ENCODE data around the gene PEX14. TPM values are rescaled to one million over a fixed set of nuclear protein-coding genes. Genes with fewer than 3 reads are reported as not detected.

Gene PEX14
- total RNA-seq, 1 experiment from 2014 or later, result 29.3 TPM

DNA sequence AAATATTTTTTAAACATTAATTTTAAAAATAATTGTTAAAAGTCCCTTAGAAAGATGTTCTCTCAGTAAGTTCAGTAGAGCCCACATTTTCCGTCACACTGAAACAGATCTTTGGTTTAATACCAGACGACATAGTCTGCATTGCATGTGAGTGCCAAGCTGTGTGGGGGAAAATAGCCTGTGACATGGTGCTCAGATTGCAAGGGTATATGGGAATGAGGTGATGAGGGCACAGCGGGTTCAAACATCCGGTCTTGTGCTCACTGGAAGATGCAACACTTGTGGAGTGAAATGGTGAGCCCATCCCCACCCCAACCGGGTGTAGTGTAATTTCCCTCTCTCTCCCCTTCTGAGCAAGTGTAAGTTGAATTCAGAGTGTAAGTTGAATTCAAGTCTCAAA is 114.3 kb downstream of the PEX14 start:
- no peak for TF ChIP-seq CTCF (IDR thresholded peaks at IDR 0.05 in 2 of 3, conservative IDR thresholded peaks at IDR 0.05 in 1 of 3; ENCODE audit: borderline replicate concordance in 1 of 3, insufficient read depth in 1 of 3, low read depth in 2 of 3, low read length in 2 of 3)
- TF ChIP-seq CBX3 (IDR thresholded peaks at IDR 0.05; ENCODE audit: low read depth), result no peak
- TF ChIP-seq ZFX (IDR thresholded peaks at IDR 0.05), result no peak
- TF ChIP-seq SRF (IDR thresholded peaks at IDR 0.05; ENCODE audit: low read depth), result no peak
- no peak for TF ChIP-seq EZH2phosphoT487 (IDR thresholded peaks at IDR 0.05; ENCODE audit: borderline replicate concordance)
- TF ChIP-seq SP1 (IDR thresholded peaks at IDR 0.05; ENCODE audit: low read depth), result no peak
- TF ChIP-seq POLR2A (IDR thresholded peaks at IDR 0.05; ENCODE audit: borderline replicate concordance, extremely low read depth, insufficient read depth, insufficient read length), result no peak
- no peak for TF ChIP-seq JUND (IDR thresholded peaks at IDR 0.05)
- no peak for TF ChIP-seq ELF1 (IDR thresholded peaks at IDR 0.05; ENCODE audit: borderline replicate concordance, low read depth)
- TF ChIP-seq MAX (IDR thresholded peaks at IDR 0.05), result no peak
- TF ChIP-seq ZNF274 (IDR thresholded peaks at IDR 0.05; ENCODE audit: low read depth, low read length), result no peak
- TF ChIP-seq YY1 (IDR thresholded peaks at IDR 0.05; ENCODE audit: extremely low read depth, insufficient replicate concordance, low read depth, low read length), result no peak
- no peak for TF ChIP-seq FOSL1 (IDR thresholded peaks at IDR 0.05; ENCODE audit: low read depth)
- no peak for TF ChIP-seq POLR2AphosphoS5 (IDR thresholded peaks at IDR 0.05; ENCODE audit: low read depth, low read length)
- TF ChIP-seq, protein P1, sequence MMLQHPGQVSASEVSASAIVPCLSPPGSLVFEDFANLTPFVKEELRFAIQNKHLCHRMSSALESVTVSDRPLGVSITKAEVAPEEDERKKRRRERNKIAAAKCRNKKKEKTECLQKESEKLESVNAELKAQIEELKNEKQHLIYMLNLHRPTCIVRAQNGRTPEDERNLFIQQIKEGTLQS (IDR thresholded peaks at IDR 0.05), result no peak
- H3K4me3 ChIP-seq (replicated peaks in 1 of 2; ENCODE audit: low read depth in 1 of 2, low read length in 2 of 2), result no peak overlapping the region
- H3K79me2 ChIP-seq (ENCODE audit: insufficient read depth, low read length), result no peaks in the 10 kb centered on the region
- H3K36me3 ChIP-seq (ENCODE audit: control insufficient read depth in 1 of 2, insufficient read depth in 2 of 2, low read length in 2 of 2), result no peaks in the 10 kb centered on the region
- RAD21 ChIA-PET (ENCODE audit: low non-redundant PET in 1 of 2, low total read pairs in 2 of 2, uncharacterized antibody in 2 of 2, unreplicated experiment in 2 of 2), result no interaction called here
- H3K27ac ChIP-seq (ENCODE audit: low read depth, low read length), result no peak overlapping the region
- H3K4me2 ChIP-seq (ENCODE audit: low read length), result no peak overlapping the region
- CTCF ChIA-PET, result no interaction called here
- H3K4me1 ChIP-seq (ENCODE audit: control insufficient read depth in 1 of 2, insufficient read depth in 2 of 2, low read length in 2 of 2), result no peaks in the 10 kb centered on the region
- H3K9ac ChIP-seq (ENCODE audit: low read length), result no peak overlapping the region
- no peak overlapping the region for H2AFZ ChIP-seq (ENCODE audit: low read depth, low read length, poor library complexity, severe bottlenecking)
- H3K9me2 ChIP-seq (ENCODE audit: insufficient read depth), result no peaks in the 10 kb centered on the region
- DNase-seq (ENCODE audit: low read depth, low spot score), result no peak
- intact Hi-C loops (cut with micrococcal nuclease), result no loop called here
- POLR2A ChIA-PET, result no interaction called here
- no peaks in the 10 kb centered on the region for H3K27me3 ChIP-seq (ENCODE audit: insufficient read depth, low read length)
- no TSS peak for BruUV-seq (replicated peaks)
- ATAC-seq, result no peak
- H4K20me1 ChIP-seq (ENCODE audit: insufficient read depth), result peaks cover 6% of the 10 kb centered on the region; the same call in 1 of the 2 replicates
- no peaks in the 10 kb centered on the region for H3K9me3 ChIP-seq (ENCODE audit: control insufficient read depth in 1 of 2, insufficient read depth in 1 of 2, low read depth in 1 of 2, low read length in 2 of 2)
